ENCODE measurements around the gene NOS3.

NOS3 gene

GRCh38 chr7:150963707-150964559, 26.9 kb upstream of the NOS3 start:
- no peak for DNase-seq (ENCODE audit: low read depth, low spot score)

GRCh38 chr7:150964593-150965111, 26.2 kb upstream of the NOS3 start:
- DNase-seq (ENCODE audit: low read depth, low spot score), result no peak

More at GRCh38 chr7:150963707-150964559, 26.9 kb upstream of the NOS3 start:
- H3K27ac ChIP-seq, result no peak overlapping the region

GRCh38 chr7:150965273-150965830, 25.5 kb upstream of the NOS3 start:
- H3K27ac ChIP-seq, result no peak overlapping the region
- DNase-seq (ENCODE audit: low read depth, low spot score), result no peak

More at GRCh38 chr7:150964593-150965111, 26.2 kb upstream of the NOS3 start:
- H3K27ac ChIP-seq, result no peak overlapping the region

- no peak overlapping the region for H3K27ac ChIP-seq
- no peak for DNase-seq (ENCODE audit: low read depth, low spot score)
Measured at GRCh38 chr7:150966002-150966401, 24.8 kb upstream of the NOS3 start.

- DNase-seq (ENCODE audit: low read depth, low spot score), result no peak
- no peak overlapping the region for H3K27ac ChIP-seq
Measured at GRCh38 chr7:150967349-150967748, 23.5 kb upstream of the NOS3 start.

- H3K27ac ChIP-seq, result no peak overlapping the region
- no peak for DNase-seq (ENCODE audit: low read depth, low spot score)
Measured at GRCh38 chr7:150968056-150968733, 22.6 kb upstream of the NOS3 start.

GRCh38 chr7:150968734-150969372, 22.0 kb upstream of the NOS3 start:
- DNase-seq (ENCODE audit: low read depth, low spot score), result no peak
- no peak overlapping the region for H3K27ac ChIP-seq

- no peak for DNase-seq (ENCODE audit: low read depth, low spot score)
- H3K27ac ChIP-seq, result no peak overlapping the region
Measured at GRCh38 chr7:150969475-150969874, 21.3 kb upstream of the NOS3 start.

- H3K27ac ChIP-seq, result no peak overlapping the region
- DNase-seq (ENCODE audit: low read depth, low spot score), result no peak
Measured at GRCh38 chr7:150970424-150970823, 20.4 kb upstream of the NOS3 start.

- H3K27ac ChIP-seq, result no peak overlapping the region
- no peak for DNase-seq (ENCODE audit: low read depth, low spot score)
Measured at GRCh38 chr7:150971242-150972022, 19.4 kb upstream of the NOS3 start.

GRCh38 chr7:150972023-150972468, 18.8 kb upstream of the NOS3 start:
- DNase-seq (ENCODE audit: low read depth, low spot score), result no peak
- no peak overlapping the region for H3K27ac ChIP-seq

- H3K27ac ChIP-seq, result no peak overlapping the region
- no peak for DNase-seq (ENCODE audit: low read depth, low spot score)
Measured at GRCh38 chr7:150972741-150973140, 18.1 kb upstream of the NOS3 start.

- no peak overlapping the region for H3K27ac ChIP-seq
- no peak for DNase-seq (ENCODE audit: low read depth, low spot score)
Measured at GRCh38 chr7:150973571-150974451, 17.0 kb upstream of the NOS3 start.

GRCh38 chr7:150974468-150975391, 16.1 kb upstream of the NOS3 start:
- no peak overlapping the region for H3K27ac ChIP-seq
- DNase-seq (ENCODE audit: low read depth, low spot score), result no peak

GRCh38 chr7:150975536-150976319, 15.1 kb upstream of the NOS3 start:
- H3K27ac ChIP-seq, result no peak overlapping the region
- no peak for DNase-seq (ENCODE audit: low read depth, low spot score)

GRCh38 chr7:150976529-150977381, 14.1 kb upstream of the NOS3 start:
- DNase-seq (ENCODE audit: low read depth, low spot score), result no peak
- H3K27ac ChIP-seq, result no peak overlapping the region

Measured in epithelial cell of prostate (primary cell).